GM21825 (cell line): ENCODE data around the gene HBD.

Experiments
- ATAC-seq: cut with Tn5 transposase; IDR thresholded peaks from one replicate; pipeline ENCODE4 v1.9.1; 2021; ENCODE audit warnings: mild to moderate bottlenecking, moderate library complexity; ENCODE audit not compliant: unreplicated experiment

HBD gene

GRCh38 chr11:5196731-5197130 is 37.6 kb downstream of the HBD start:
- no peak for ATAC-seq

- ATAC-seq = no peak
Measured at GRCh38 chr11:5196067-5196466, 38.2 kb downstream of the HBD start.

- no peak for ATAC-seq
Measured at GRCh38 chr11:5192738-5193137, 41.5 kb downstream of the HBD start.

GRCh38 chr11:5188201-5188600 is 46.1 kb downstream of the HBD start:
- ATAC-seq = no peak
